GM18519 (cell line): ENCODE data around the gene ZBED3.

Source experiments
- ATAC-seq: cut with Tn5 transposase; IDR thresholded peaks from one replicate; pipeline ENCODE4 v1.9.1; 2021; ENCODE audit warnings: mild to moderate bottlenecking, moderate library complexity; ENCODE audit not compliant: unreplicated experiment, low FRiP score

ZBED3 gene

GRCh38 chr5:77022511-77023417 lies 64.3 kb downstream of the ZBED3 start:
- no peak for ATAC-seq
